AML-193 (cell line): Measurements from ENCODE around the gene MAN1B1.
"Not testable (repeated sequence)": the region's sequence is repeated elsewhere in the genome, so short reads cannot be mapped to it uniquely, and the experiment has no call there.

Source experiments
- DNase-seq, 2 experiments: peaks; one replicate each; lab custom pipeline; 2025; lab: John Stamatoyannopoulos, UW

Gene MAN1B1

GRCh38 chr9:137128158-137128861 lies 41.5 kb downstream of the MAN1B1 start:
- no peak for DNase-seq

DNA sequence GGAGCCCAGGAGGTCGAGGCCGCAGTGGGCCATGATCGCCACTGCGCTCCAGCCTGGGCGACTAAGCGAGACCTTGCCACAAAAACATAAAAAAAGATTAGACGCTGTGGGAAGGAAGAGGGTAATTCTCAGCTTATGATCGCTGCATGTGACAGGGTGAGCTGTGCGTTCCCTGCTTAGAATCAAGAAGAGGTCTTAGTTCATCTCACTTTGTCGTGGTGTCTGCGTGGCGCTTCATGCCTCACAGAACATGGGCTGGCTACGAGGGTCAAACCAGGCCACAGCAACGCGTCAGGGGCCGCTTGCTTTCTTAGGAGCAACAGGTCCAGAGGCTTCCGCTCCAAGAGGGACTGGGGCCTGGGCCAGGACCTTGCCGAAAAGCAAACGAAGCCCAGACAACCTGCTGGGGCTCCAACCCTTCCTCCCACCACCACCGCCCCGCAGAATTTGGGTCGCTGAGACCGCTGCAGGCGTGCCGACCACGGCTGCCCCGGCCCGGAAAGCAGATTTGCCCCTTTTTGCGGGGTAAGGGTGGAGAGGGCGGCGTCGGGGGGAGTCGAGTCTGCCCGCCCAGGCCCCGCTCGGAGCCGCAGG lies 42.2 kb downstream of the MAN1B1 start:
- no peak for DNase-seq

- DNase-seq, result peak; percentile 84 to 91
These were observed 42.8 kb downstream of the MAN1B1 start for GRCh38 chr9:137129456-137130175.

DNA sequence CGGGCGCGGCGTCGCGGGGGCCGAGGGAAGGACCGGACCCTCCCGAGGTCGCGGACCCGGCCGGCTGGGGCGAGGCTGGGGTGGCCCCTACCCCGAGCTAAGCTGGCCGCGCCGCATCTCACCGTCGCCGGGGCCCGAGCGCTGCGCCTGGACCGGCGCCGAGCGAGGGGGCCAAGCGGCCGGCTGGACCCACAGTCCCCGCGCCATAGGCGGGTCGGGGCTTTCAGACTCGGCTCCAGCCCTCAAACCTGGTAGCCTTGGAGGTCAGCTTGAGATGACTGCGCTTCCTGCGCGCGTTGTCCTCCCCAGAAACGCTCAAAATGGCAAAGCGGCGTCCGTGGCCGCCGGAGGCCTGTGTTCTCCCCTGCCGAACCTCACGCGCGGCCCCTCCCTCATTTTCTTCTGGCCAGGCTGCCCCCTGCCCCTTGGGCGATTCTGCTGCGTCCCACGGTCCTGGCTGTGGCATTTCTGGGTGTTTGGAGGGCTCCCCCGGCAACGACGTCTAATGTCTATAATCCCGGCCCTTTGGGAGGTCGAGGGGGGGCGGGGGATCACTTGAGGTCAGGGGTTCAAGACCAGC lies 43.5 kb downstream of the MAN1B1 start:
- no peak for DNase-seq

DNA sequence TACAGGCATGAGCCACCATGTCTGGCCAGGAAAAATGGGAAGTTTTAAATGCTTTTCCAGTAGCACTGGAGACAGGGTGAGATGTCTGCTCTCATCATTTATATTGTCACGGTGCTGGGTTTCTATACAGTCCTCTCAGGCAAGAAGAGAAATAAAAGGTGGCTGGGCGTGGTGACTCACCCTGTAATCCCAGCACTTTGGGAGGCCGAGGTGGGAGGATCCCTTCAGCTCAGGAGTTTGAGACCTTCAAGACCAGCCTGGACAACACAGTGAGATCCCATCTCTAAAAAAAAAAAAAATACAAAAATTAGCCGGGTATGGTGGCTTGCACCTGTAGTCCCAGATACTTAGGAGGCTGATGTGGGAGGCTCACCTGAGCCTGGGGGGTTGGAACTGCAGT lies 47.4 kb downstream of the MAN1B1 start:
- no peak for DNase-seq

- not testable (repeated sequence) for DNase-seq
These were observed 48.4 kb downstream of the MAN1B1 start for GRCh38 chr9:137135154-137135553.

DNA sequence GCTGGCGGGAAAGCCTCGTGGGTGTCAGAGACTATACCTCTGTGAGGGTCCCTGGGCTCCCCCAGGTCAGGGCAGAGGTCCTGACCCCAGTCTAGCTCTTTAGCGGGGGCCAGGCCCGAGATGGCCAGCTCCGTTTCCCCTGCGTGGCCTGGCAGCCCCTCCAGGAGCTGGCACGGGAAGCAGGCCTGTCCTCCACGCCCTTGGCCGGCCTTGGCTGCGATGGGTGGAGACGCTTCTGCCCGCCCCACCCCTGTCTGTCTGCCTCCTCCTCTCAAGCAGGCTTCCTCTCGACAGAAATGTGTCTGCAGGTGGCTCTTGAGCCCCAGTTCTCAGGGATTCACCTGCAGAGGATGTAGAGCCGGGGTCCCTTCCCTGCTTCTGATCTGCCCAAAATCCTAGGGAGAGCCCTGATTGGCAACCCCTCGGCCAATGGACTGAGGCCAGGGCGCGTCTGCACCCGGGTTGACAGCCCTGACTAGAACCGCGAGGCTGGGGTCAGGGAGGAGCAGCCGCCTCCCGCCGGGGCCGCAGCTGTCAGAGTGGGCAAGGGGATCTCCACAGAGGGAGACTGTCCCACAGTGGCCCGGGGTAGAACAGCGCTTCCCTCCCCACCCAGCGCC lies 49.6 kb downstream of the MAN1B1 start:
- DNase-seq, result no peak

GRCh38 chr9:137136881-137137607 lies 50.3 kb downstream of the MAN1B1 start:
- DNase-seq, result no peak

- DNase-seq, result no peak
These were observed 51.4 kb downstream of the MAN1B1 start for GRCh38 chr9:137138058-137138721.

- DNase-seq, result no peak
These were observed 52.1 kb downstream of the MAN1B1 start, which contains the start of gene GRIN1 for GRCh38 chr9:137138722-137139467. GRIN1 (plus strand) TSS chr9:137139154; CDS start chr9:137139487, 333 bp downstream.

DNA sequence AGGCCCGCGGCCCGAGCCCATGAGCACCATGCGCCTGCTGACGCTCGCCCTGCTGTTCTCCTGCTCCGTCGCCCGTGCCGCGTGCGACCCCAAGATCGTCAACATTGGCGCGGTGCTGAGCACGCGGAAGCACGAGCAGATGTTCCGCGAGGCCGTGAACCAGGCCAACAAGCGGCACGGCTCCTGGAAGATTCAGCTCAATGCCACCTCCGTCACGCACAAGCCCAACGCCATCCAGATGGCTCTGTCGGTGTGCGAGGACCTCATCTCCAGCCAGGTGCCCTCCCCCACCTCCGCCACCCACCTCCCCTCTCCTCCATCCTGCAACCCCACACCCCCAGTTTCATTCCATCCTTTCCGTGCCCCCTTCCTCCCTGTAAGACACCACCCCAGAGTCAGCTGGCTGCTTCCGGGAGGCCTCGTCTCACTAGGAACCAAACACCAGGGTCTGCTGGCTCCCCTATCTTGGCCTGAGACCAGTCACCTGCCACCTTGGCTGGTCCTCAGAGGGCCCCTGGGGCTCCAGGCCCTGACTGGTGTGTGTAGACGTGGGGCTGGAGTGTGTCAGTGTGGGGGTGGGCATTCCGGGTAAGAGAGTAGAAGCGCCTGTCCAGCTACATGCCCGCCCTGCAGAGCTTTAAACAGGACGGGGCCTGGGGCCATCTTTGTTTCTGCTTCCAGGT lies 52.8 kb downstream of the MAN1B1 start:
- no peak for DNase-seq

- no peak for DNase-seq
These were observed 53.6 kb downstream of the MAN1B1 start for GRCh38 chr9:137140151-137141012.

- no peak for DNase-seq
These were observed 54.4 kb downstream of the MAN1B1 start for GRCh38 chr9:137141050-137141810.

DNA sequence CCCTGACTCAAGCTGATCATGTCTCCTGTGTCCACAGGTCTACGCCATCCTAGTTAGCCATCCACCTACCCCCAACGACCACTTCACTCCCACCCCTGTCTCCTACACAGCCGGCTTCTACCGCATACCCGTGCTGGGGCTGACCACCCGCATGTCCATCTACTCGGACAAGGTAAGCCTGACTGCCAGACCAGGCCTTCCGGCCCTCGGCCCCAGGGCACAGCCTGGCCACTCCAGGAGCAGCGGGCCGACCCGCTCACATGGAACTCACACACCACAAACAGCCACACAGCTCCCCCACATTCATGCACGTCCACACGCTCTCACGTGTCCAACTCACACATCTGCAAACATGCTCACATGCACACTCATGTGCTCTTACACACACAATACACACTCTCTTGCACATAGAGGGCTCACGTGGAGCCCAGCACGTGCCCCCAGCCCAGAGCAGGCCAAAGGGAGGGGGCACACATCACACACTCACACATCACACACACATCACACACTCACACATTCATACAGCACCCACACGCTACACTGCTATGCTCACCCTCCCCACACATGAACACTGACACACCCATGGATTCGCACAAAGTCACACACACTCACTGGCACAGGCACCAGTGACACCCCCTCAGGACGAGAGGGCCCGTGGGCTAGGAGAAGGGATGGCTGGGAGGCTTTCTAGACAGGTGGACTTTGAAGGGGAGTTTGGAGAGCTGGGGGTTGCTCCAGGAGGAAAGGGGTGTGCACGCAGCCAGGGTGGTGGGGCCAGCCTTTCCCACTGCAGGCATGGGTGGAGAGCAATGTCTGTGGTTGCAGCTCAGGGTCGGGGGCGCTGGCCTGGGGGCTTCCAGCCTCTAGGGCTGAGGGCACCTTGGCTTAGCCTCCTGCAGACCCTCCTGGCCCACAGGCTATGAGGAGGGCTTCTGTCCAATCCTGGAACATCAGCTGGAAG lies 55.5 kb downstream of the MAN1B1 start:
- DNase-seq, result no peak

DNA sequence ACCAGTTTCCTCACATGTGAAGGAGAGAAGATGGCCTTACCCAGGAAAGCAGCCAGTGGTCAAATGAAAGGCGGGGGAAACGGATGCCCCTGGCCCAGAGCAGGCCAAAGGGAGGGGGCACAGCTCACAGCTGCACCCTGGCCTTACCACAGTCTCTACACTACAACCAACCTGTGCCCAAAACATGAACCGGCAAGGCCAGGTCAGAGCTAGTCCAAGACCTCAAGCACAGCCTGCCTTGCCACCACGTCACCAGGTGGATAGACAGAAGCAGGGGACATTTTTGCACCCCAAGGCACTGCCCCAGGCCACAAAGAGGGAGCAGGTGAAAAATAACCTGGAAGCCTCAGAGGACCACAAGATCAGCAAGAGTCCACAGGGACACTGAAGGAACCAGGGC lies 56.7 kb downstream of the MAN1B1 start:
- no peak for DNase-seq

DNA sequence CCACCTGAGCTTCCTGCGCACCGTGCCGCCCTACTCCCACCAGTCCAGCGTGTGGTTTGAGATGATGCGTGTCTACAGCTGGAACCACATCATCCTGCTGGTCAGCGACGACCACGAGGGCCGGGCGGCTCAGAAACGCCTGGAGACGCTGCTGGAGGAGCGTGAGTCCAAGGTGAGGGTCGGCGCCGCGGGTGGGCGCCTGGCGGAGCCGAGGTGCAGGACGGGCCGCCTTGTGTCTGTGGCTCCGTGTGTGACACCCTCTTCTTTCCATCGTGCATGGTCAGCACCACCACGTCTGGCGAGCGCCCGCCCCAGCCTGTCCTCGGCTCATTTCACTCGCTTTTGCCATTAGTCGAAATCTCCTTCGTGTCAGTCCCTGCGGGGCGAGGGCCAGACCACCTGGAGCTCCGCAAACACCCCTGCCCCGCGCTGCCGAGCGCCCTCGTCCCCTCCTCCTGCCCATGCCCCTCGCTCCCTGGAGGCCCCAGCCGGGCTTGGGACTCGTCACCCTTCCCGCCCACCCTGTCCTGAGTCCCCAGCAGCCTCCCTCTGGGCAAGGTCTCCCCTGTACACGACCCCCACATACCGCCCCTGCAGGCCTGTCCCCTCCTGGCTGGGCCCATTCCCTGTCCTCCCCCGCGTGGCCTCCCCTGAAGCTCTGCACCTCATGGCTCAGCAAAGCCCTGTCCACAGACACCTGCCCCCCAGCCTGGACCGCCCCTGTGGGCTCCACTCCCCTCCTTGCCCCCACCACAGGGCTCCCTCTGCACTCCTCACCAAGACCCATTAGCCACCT lies 59.1 kb downstream of the MAN1B1 start:
- no peak for DNase-seq
